Measurements from ENCODE around the gene SLC39A7. TPM values are rescaled to one million over a fixed set of nuclear protein-coding genes. Genes with fewer than 3 reads are reported as not detected.

Gene SLC39A7
- total RNA-seq, 1 experiment from 2014 or later = 110 TPM

DNA sequence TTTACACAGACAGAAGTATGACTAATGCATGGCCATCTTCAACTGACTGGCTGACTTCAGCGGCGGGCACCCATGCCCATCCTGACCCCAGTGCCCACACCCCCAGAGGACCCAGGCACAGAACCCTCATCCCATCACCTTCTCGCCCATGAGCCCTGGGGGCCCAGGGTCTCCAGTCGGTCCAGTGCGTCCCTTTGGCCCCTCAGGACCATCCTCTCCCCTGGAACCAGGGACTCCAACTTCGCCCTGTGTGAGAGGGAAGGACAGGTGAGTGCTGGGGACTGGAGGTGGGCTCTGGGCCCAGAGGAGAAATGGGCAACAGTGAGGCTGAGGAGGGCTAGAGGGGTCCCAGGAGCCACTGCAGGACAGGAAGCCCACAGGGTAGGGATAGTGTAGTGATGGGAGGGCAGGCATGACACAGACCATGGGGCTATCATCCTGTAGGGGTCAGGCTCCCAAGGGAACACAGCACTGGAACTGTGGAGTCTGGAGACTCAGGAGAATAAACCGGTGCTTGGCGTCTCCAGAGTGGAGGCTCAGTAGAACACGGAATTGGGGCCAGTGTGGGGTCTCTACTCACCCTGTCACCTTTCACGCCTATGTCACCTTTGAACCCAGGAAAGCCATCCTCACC, 25.1 kb upstream of the SLC39A7 start:
- ChIA-PET CTCF (no interaction called here), POLR2A (ENCODE audit: unreplicated experiment) (no interaction called here)
- Histone ChIP-seq H3K36me3 (ENCODE audit: low read depth) (no peaks in the 10 kb centered on the region), H3K79me2 (ENCODE audit: low read depth) (no peaks in the 10 kb centered on the region), H3K4me3 (no peak overlapping the region), H3K4me2 (no peak overlapping the region), H4K20me1 (ENCODE audit: insufficient read depth) (no peaks in the 10 kb centered on the region), H3K27ac (no peak overlapping the region), H3F3A (ENCODE audit: insufficient read depth, low read depth) (no peaks in the 10 kb centered on the region), H3K9me3 (ENCODE audit: insufficient read depth, low read depth) (no peaks in the 10 kb centered on the region), H3K9me2 (ENCODE audit: insufficient read depth) (no peaks in the 10 kb centered on the region), H2AFZ (no peak overlapping the region), H3K27me3 (ENCODE audit: insufficient read depth, low read depth) (peaks cover 53% of the 10 kb centered on the region), H3K4me1 (replicated peaks; ENCODE audit: insufficient read depth) (no peaks in the 10 kb centered on the region)
- DNase-seq = no peak
- TF ChIP-seq, protein P1, sequence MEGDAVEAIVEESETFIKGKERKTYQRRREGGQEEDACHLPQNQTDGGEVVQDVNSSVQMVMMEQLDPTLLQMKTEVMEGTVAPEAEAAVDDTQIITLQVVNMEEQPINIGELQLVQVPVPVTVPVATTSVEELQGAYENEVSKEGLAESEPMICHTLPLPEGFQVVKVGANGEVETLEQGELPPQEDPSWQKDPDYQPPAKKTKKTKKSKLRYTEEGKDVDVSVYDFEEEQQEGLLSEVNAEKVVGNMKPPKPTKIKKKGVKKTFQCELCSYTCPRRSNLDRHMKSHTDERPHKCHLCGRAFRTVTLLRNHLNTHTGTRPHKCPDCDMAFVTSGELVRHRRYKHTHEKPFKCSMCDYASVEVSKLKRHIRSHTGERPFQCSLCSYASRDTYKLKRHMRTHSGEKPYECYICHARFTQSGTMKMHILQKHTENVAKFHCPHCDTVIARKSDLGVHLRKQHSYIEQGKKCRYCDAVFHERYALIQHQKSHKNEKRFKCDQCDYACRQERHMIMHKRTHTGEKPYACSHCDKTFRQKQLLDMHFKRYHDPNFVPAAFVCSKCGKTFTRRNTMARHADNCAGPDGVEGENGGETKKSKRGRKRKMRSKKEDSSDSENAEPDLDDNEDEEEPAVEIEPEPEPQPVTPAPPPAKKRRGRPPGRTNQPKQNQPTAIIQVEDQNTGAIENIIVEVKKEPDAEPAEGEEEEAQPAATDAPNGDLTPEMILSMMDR (conservative IDR thresholded peaks at IDR 0.05) = no peak
- TF ChIP-seq EZH2 (IDR thresholded peaks at IDR 0.05; ENCODE audit: low read depth) = no peak
- BruUV-seq (replicated peaks) = no TSS peak
- intact Hi-C loops (cut with micrococcal nuclease; ENCODE audit: unreplicated experiment) = no loop called here

DNA sequence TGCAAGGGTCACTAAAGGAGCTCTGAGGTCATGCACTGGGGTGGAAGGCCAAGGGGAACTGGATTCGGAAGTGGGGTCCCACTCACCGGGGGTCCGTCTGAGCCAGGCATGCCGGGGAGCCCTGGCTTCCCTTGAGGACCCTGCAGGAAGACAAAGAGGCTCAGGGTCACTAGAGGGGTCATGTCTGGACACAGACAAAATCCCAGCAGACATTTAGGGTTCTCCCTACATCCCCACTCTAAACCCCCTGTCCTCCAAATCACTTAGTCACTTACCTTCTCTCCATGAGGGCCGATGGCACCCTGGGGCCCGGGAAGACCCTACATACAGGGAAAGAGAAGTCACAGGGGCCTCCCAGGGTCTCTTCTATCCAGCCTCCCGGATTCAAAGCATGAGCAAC, 23.8 kb upstream of the SLC39A7 start:
- Histone ChIP-seq H3K36me3 (ENCODE audit: low read depth) (no peaks in the 10 kb centered on the region), H3K79me2 (ENCODE audit: low read depth) (no peaks in the 10 kb centered on the region), H3K4me3 (no peak overlapping the region), H2AFZ (no peak overlapping the region), H3K4me1 (replicated peaks; ENCODE audit: insufficient read depth) (no peaks in the 10 kb centered on the region), H3K9me2 (ENCODE audit: insufficient read depth) (no peaks in the 10 kb centered on the region), H3K27me3 (ENCODE audit: insufficient read depth, low read depth) (peaks cover 53% of the 10 kb centered on the region), H3K4me2 (no peak overlapping the region), H4K20me1 (ENCODE audit: insufficient read depth) (no peaks in the 10 kb centered on the region), H3K27ac (no peak overlapping the region), H3K9me3 (ENCODE audit: insufficient read depth, low read depth) (no peaks in the 10 kb centered on the region), H3F3A (ENCODE audit: insufficient read depth, low read depth) (no peaks in the 10 kb centered on the region)
- BruUV-seq (replicated peaks) = no TSS peak
- intact Hi-C loops (cut with micrococcal nuclease; ENCODE audit: unreplicated experiment) = no loop called here
- no peak for DNase-seq
- TF ChIP-seq, protein P1 (conservative IDR thresholded peaks at IDR 0.05) = no peak
- no peak for TF ChIP-seq EZH2 (IDR thresholded peaks at IDR 0.05; ENCODE audit: low read depth)
- CTCF ChIA-PET = no interaction called here
- POLR2A ChIA-PET (ENCODE audit: unreplicated experiment) = no interaction called here

DNA sequence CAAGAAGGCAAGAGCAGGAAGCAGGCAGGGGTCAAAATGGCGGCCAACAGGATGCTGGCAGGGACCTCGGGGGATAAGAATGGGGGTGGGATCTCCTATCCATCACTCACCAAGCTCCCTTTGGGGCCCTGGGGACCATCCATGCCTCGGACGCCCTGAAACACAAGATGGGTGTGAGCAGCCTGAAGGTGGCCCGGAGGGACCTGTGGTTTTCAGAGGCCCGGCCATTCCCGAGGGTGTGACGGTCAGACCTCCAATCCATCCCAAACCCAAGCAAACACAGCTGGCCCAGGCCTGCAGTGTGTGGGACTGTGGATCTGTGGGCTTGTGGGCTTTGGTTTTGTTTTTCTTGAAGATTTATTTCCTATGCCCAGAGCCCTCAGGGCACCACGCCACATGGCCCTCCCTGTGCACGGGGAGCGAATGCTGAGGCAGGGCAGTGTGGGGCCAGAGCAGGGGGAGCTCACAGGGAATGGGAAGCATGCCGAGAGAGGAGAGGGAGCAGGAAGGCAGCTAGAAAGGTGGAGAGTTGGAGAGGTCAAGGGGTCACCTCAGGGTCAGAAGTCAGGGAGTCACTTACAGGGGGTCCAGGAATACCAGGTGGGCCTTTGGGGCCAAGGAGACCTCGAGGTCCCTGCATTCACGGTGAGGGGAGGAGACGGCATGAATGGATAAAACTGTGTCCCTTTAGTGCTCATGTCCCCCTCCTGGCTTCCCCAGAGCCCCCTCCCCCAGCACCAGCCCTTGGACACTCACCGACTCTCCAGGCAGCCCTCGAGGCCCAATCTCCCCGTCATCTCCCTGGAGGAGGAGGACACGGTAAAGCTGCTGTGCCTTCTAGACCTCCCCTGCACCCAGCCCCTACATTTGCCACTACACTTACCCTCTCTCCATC, 22.9 kb upstream of the SLC39A7 start:
- no peaks in the 10 kb centered on the region for H3K79me2 ChIP-seq (ENCODE audit: low read depth)
- no peaks in the 10 kb centered on the region for H3K9me3 ChIP-seq (ENCODE audit: insufficient read depth, low read depth)
- no peaks in the 10 kb centered on the region for H3K4me1 ChIP-seq (replicated peaks; ENCODE audit: insufficient read depth)
- no peak overlapping the region for H3K27ac ChIP-seq
- CTCF ChIA-PET = no interaction called here
- no peaks in the 10 kb centered on the region for H3K9me2 ChIP-seq (ENCODE audit: insufficient read depth)
- intact Hi-C loops (cut with micrococcal nuclease; ENCODE audit: unreplicated experiment) = no loop called here
- H3F3A ChIP-seq (ENCODE audit: insufficient read depth, low read depth) = no peaks in the 10 kb centered on the region
- H3K27me3 ChIP-seq (ENCODE audit: insufficient read depth, low read depth) = peaks cover 52% of the 10 kb centered on the region
- TF ChIP-seq, protein P1 (conservative IDR thresholded peaks at IDR 0.05) = no peak
- no peak for TF ChIP-seq EZH2 (IDR thresholded peaks at IDR 0.05; ENCODE audit: low read depth)
- no peak overlapping the region for H2AFZ ChIP-seq
- H3K4me2 ChIP-seq = no peak overlapping the region
- no TSS peak for BruUV-seq (replicated peaks)
- H3K4me3 ChIP-seq = no peak overlapping the region
- no peaks in the 10 kb centered on the region for H3K36me3 ChIP-seq (ENCODE audit: low read depth)
- no peak for DNase-seq
- POLR2A ChIA-PET (ENCODE audit: unreplicated experiment) = no interaction called here
- no peaks in the 10 kb centered on the region for H4K20me1 ChIP-seq (ENCODE audit: insufficient read depth)

Data from PC-9 (cell line).